ENCODE data around the gene ZNF280B.

GRCh38 chr22:22478470-22478869, 30.1 kb downstream of the ZNF280B start:
- TF ChIP-seq CTCF (CRISPR knock-in tag; IDR thresholded peaks at IDR 0.05) (no peak), BRCA1 (CRISPR knock-in tag; IDR thresholded peaks at IDR 0.05) (no peak), KLF15 (CRISPR knock-in tag; IDR thresholded peaks at IDR 0.05; ENCODE audit: borderline replicate concordance) (no peak), NR1H2 (CRISPR knock-in tag; IDR thresholded peaks at IDR 0.05; ENCODE audit: borderline replicate concordance, low read depth) (no peak), ZNF746 (CRISPR knock-in tag; IDR thresholded peaks at IDR 0.05) (no peak), BHLHE40 (IDR thresholded peaks at IDR 0.05; ENCODE audit: low read length) (no peak)

All from HepG2 (cell line).